NCI-H345 treated with DMSO at 0.1 percent for 48 hours (cell line): Measurements from ENCODE around the gene JAZF1.

Experiments used
- DNase-seq: peaks from one replicate; lab custom pipeline; 2025; ENCODE audit not compliant: unreplicated experiment; lab: John Stamatoyannopoulos, UW

JAZF1 gene

GRCh38 chr7:28110427-28111012 lies 70.1 kb downstream of the JAZF1 start:
- DNase-seq = no peak

- DNase-seq = no peak
These were observed 71.8 kb downstream of the JAZF1 start for GRCh38 chr7:28108747-28109146.

GRCh38 chr7:28107960-28108359 lies 72.6 kb downstream of the JAZF1 start:
- DNase-seq = no peak

GRCh38 chr7:28106321-28106829 lies 74.2 kb downstream of the JAZF1 start:
- no peak for DNase-seq

GRCh38 chr7:28105234-28105633 lies 75.4 kb downstream of the JAZF1 start:
- DNase-seq = no peak

- no peak for DNase-seq
These were observed 75.8 kb downstream of the JAZF1 start for GRCh38 chr7:28104811-28105210.

- no peak for DNase-seq
These were observed 76.5 kb downstream of the JAZF1 start for GRCh38 chr7:28104041-28104541.

GRCh38 chr7:28102797-28103196 lies 77.8 kb downstream of the JAZF1 start:
- DNase-seq = no peak

- peak; percentile 60 for DNase-seq
These were observed 83.9 kb downstream of the JAZF1 start for GRCh38 chr7:28096713-28097112.

- DNase-seq = no peak
These were observed 85.4 kb downstream of the JAZF1 start for GRCh38 chr7:28095231-28095630.

- DNase-seq = peak; percentile 20
These were observed 86.9 kb downstream of the JAZF1 start for GRCh38 chr7:28093623-28094232.

- DNase-seq = no peak
These were observed 89.4 kb downstream of the JAZF1 start for GRCh38 chr7:28091190-28091589.

- DNase-seq = no peak
These were observed 91.5 kb downstream of the JAZF1 start for GRCh38 chr7:28088901-28089714.

GRCh38 chr7:28088032-28088431 lies 92.6 kb downstream of the JAZF1 start:
- no peak for DNase-seq

GRCh38 chr7:28086198-28086597 lies 94.4 kb downstream of the JAZF1 start:
- no peak for DNase-seq

GRCh38 chr7:28083998-28084985 lies 96.3 kb downstream of the JAZF1 start:
- DNase-seq = no peak

- DNase-seq = no peak
These were observed 97.2 kb downstream of the JAZF1 start for GRCh38 chr7:28083164-28083997.

- no peak for DNase-seq
These were observed 98.5 kb downstream of the JAZF1 start for GRCh38 chr7:28082071-28082470.

GRCh38 chr7:28081016-28081415 lies 99.6 kb downstream of the JAZF1 start:
- DNase-seq = no peak
